AG04449 (cell line): Measurements from ENCODE around the gene KIF5B.
"Not testable (repeated sequence)": the region's sequence is repeated elsewhere in the genome, so short reads cannot be mapped to it uniquely, and the experiment has no call there.

Source experiments
- CTCF ChIA-PET: fragments of 350-600 bp; formaldehyde crosslinking; extraction: SDS; loops from one replicate; lab custom pipeline; 2021; ENCODE audit warnings: antibody characterized with exemption; lab: Yijun Ruan, JAX
- POLR2A ChIA-PET: fragments of 400-600, 350-600 bp; formaldehyde crosslinking; extraction: SDS; loops from one replicate; lab custom pipeline; 2020; ENCODE audit warnings: antibody characterized with exemption, inconsistent platforms; lab: Yijun Ruan, JAX
- DNase-seq: peaks from one replicate; pipeline ENCODE4 v3.0.0-alpha.2; 2010; ENCODE audit warnings: low read depth, low spot score
- H3K4me3 ChIP-seq: 2 replicates; pipeline ENCODE4 v1.5.1; 2011; ENCODE audit warnings: low read depth, mild to moderate bottlenecking, control low read depth, low read length
- CTCF ChIP-seq: IDR thresholded peaks from one replicate; pipeline ENCODE4 v1.5.1; 2011; ENCODE audit warnings: mild to moderate bottlenecking, moderate library complexity, low read length, control low read depth, inconsistent platforms; ENCODE audit not compliant: insufficient read depth; ENCODE audit errors: missing control alignments

KIF5B gene

GRCh38 chr10:32060347-32060746 lies 4.1 kb upstream of the KIF5B start:
- no peak for DNase-seq
- TF ChIP-seq CTCF: no peak
- no peak overlapping the region for H3K4me3 ChIP-seq
- ChIA-PET POLR2A (no interaction called here), CTCF (interaction anchor here (0.7 kb wide), 1 partner anchor 214 kb away, joined by 3 read pairs; no protein-coding TSS in a partner anchor)

DNA sequence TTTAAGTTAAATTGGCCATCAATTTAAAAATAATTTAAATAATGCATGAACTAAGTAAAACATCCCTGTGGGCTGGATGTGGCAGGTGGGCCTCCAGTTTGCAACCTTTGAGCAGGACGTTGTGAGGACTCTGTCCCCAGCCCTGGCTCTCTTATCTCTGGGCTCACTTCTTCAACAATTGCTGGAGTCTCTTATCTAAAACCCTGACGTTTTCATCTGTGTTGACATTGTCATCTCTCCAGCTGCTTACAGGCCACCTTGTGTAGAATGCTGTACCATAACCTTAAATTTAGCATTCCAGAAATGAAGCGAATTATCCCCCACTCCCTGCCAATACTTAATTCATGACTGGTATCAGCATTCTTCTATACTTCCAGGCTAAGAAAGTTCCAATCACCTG lies 3.2 kb upstream of the KIF5B start:
- no peak overlapping the region for H3K4me3 ChIP-seq
- DNase-seq: no peak
- ChIA-PET CTCF (no interaction called here), POLR2A (no interaction called here)
- no peak for TF ChIP-seq CTCF

- H3K4me3 ChIP-seq: peak overlapping the region; percentile 89
- ChIA-PET POLR2A (interaction anchor here (0.5 to 0.7 kb wide), 2 partner anchors 82 to 133 kb away, joined by 3 read pairs; no protein-coding TSS in a partner anchor), CTCF (interaction anchor here (0.7 to 1.1 kb wide), 3 partner anchors 9 to 320 kb away, joined by 3 to 4 read pairs (median 3); no protein-coding TSS in a partner anchor)
Measured at GRCh38 chr10:32057036-32057372, 779 bp upstream of the KIF5B start.

GRCh38 chr10:32055478-32056135 lies 618 bp downstream of the KIF5B start:
- TF ChIP-seq CTCF: peak; percentile 28
- CTCF ChIA-PET: interaction anchor here (1.0 to 1.5 kb wide), 4 partner anchors 9 to 156 kb away, joined by 3 to 4 read pairs (median 3); no protein-coding TSS in a partner anchor
- DNase-seq: no peak
- POLR2A ChIA-PET: interaction anchor here (1.0 to 1.2 kb wide), 3 partner anchors 13 to 150 kb away, joined by 3 to 4 read pairs (median 4); no protein-coding TSS in a partner anchor
- peak overlapping the region; percentile 89 for H3K4me3 ChIP-seq

More at GRCh38 chr10:32057036-32057372, 779 bp upstream of the KIF5B start:
- TF ChIP-seq CTCF: no peak
- DNase-seq: no peak

DNA sequence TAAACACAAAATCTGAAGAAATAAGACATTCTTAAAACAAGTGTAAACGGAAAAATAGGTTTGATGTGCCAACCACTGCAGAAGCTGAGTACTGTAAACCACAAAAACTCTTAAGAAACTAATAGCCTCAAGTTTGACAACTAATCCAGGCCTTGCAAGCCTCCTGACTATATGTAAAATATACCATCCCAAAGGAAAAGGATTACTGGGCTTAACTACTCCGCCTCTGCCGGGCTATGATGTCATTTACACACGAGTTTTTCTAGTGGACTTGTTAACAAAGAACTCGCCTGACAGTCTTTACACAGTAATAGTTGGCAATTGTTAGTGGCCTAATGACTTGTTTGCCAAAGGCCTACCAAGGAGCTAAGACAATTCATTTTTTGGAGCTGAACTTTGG lies 2.1 kb downstream of the KIF5B start:
- DNase-seq: peak; percentile 51
- H3K4me3 ChIP-seq: peak overlapping the region; percentile 89
- POLR2A ChIA-PET: interaction anchor here (1.1 to 1.2 kb wide), 2 partner anchors 12 to 58 kb away, joined by 4 read pairs; no protein-coding TSS in a partner anchor
- TF ChIP-seq CTCF: no peak
- CTCF ChIA-PET: interaction anchor here (1.3 kb wide), 1 partner anchor 11 kb away, joined by 4 read pairs; no protein-coding TSS in a partner anchor

- DNase-seq, CTCF ChIA-PET: not testable (repeated sequence)
- H3K4me3 ChIP-seq: peak overlapping the region; percentile 89
- POLR2A ChIA-PET: interaction anchor here (0.8 kb wide), 1 partner anchor 1028 kb away, joined by 3 read pairs; no protein-coding TSS in a partner anchor
Measured at GRCh38 chr10:32053392-32053791, 2.8 kb downstream of the KIF5B start.
